K562 (cell line): ENCODE results near the gene NUF2. TPM values are rescaled to one million over a fixed set of nuclear protein-coding genes. Genes with fewer than 3 reads are reported as not detected.

Experiments used
- CBX8 ChIP-seq: fragments of 200-600 bp; sonication (generic); IDR thresholded peaks from 2 replicates; pipeline ENCODE4 v1.6.1; 2012; ENCODE audit warnings: borderline replicate concordance, mixed run types, low read depth, mild to moderate bottlenecking, moderate library complexity, mixed read lengths, low read length, control low read depth, inconsistent platforms; ENCODE audit not compliant: poor library complexity, severe bottlenecking; ENCODE audit errors: extremely low read depth
- CHCHD3 ChIP-seq: fragments of 250-450 bp; sonication (Bioruptor Pico); IDR thresholded peaks from 2 replicates; pipeline ENCODE4 v2.1.2; 2022; ENCODE audit warnings: mild to moderate bottlenecking
- FOSL1 ChIP-seq: fragments of 200-800 bp; sonication (Bioruptor generic); conservative IDR thresholded peaks from 2 replicates; pipeline ENCODE4 v1.6.1; 2016; ENCODE audit warnings: missing genetic modification characterization, missing compliant biosample characterization
- FOXJ3 ChIP-seq: sonication (generic); formaldehyde crosslinking; IDR thresholded peaks from 2 replicates; pipeline ENCODE4 v1.4.0; 2020; ENCODE audit warnings: mild to moderate bottlenecking, missing genetic modification reagents
- GATAD2A ChIP-seq: fragments of 450-650 bp; IDR thresholded peaks from 2 replicates; pipeline ENCODE4 v1.6.1; 2017
- MBD1 ChIP-seq: fragments of 250-450 bp; sonication (Bioruptor Pico); IDR thresholded peaks from 2 replicates; pipeline ENCODE4 v1.8.0; 2022; ENCODE audit warnings: inconsistent platforms
- MEF2D ChIP-seq: conservative IDR thresholded peaks from 2 replicates; pipeline ENCODE4 v1.6.1; 2016; ENCODE audit warnings: low read depth, missing genetic modification characterization, missing compliant biosample characterization
- MYBL2 ChIP-seq, 2 experiments: fragments of 450-650 bp in 1 of 2; sonication (generic) in 1 of 2; formaldehyde crosslinking in 1 of 2; IDR thresholded peaks; 2 replicates each; pipeline versions ENCODE4 v1.6.1 to v1.8.1; 2017 to 2022; ENCODE audit warnings: borderline replicate concordance in 1 of 2, inconsistent platforms in 1 of 2, low read depth in 1 of 2, mild to moderate bottlenecking in 1 of 2, missing genetic modification reagents in 1 of 2, moderate library complexity in 1 of 2
- POU5F1 ChIP-seq: fragments of 150-350 bp; IDR thresholded peaks from 2 replicates; pipeline ENCODE4 v1.6.1; 2014; ENCODE audit warnings: borderline replicate concordance, low read length, low read depth, mild to moderate bottlenecking; ENCODE audit not compliant: partially characterized antibody
- PRDM10 ChIP-seq: fragments of 450-650 bp; IDR thresholded peaks from 2 replicates; pipeline ENCODE4 v1.6.1; 2018; ENCODE audit not compliant: partially characterized antibody
- STAT5A ChIP-seq: IDR thresholded peaks from 2 replicates; pipeline ENCODE4 v1.6.1; 2012; ENCODE audit warnings: low read length, inconsistent platforms, borderline replicate concordance
- TCF15 ChIP-seq: fragments of 250-450 bp; sonication (Bioruptor Pico); IDR thresholded peaks from 2 replicates; pipeline ENCODE4 v1.8.0; 2022; ENCODE audit warnings: moderate library complexity, mild to moderate bottlenecking, inconsistent platforms
- ZNF133 ChIP-seq: fragments of 250-450 bp; sonication (Bioruptor Pico); IDR thresholded peaks from 2 replicates; pipeline ENCODE4 v1.4.0; 2020; ENCODE audit warnings: mild to moderate bottlenecking
- ZNF143 ChIP-seq: sonication (generic); formaldehyde crosslinking; IDR thresholded peaks from 2 replicates; pipeline ENCODE4 v1.9.0; 2022; ENCODE audit warnings: mild to moderate bottlenecking, missing genetic modification reagents
- ZNF217 ChIP-seq: sonication (generic); formaldehyde crosslinking; IDR thresholded peaks from 2 replicates; pipeline ENCODE4 v1.8.0; 2022; ENCODE audit warnings: mild to moderate bottlenecking, missing genetic modification reagents
- ZNF277 ChIP-seq: fragments of 250-450 bp; sonication (Bioruptor Pico); IDR thresholded peaks from 2 replicates; pipeline ENCODE4 v1.8.0; 2022; ENCODE audit warnings: inconsistent platforms, mild to moderate bottlenecking, moderate library complexity, borderline replicate concordance
- ZNF695 ChIP-seq: fragments of 450-650 bp; formaldehyde crosslinking; IDR thresholded peaks from 2 replicates; pipeline ENCODE4 v1.4.0; 2020; ENCODE audit warnings: mild to moderate bottlenecking, moderate library complexity
- ZNF717 ChIP-seq: fragments of 250-450 bp; sonication (Bioruptor Pico); IDR thresholded peaks from 2 replicates; pipeline ENCODE4 v1.5.0; 2021
- ZNF785 ChIP-seq: fragments of 250-450 bp; sonication (Bioruptor Pico); IDR thresholded peaks from 2 replicates; pipeline ENCODE4 v1.4.0; 2020; ENCODE audit warnings: mild to moderate bottlenecking
- ZSCAN29 ChIP-seq: fragments of 450-650 bp; IDR thresholded peaks from 2 replicates; pipeline ENCODE4 v1.6.1; 2017
- polyA plus RNA-seq, 8 experiments: library from polyadenylated mRNA; depleted of rRNA in 4 of 8; stranded (reverse) in 5 of 8; unstranded in 3 of 8; fragments of >200 nt; fragmentation: Nextera tagmentation in 2 of 8; fragmentation: Illumina TruSeq in 1 of 8; extraction: Ambion mirVana in 2 of 8; extraction: Trizol in 1 of 8; gene quantifications; 2 replicates each; pipeline versions ENCODE4 v1.2.1 to v1.2.3, GENCODE V29; 2011 to 2014; ENCODE audit warnings: inconsistent platforms in 1 of 8, missing spikeins in 1 of 8
- total RNA-seq, 7 experiments: library from RNA; depleted of rRNA in 6 of 7; stranded (reverse); fragments of >200 nt in 6 of 7; fragmentation: Illumina TruSeq in 2 of 7; extraction: Trizol in 2 of 7; gene quantifications; 2 replicates each; pipeline versions ENCODE4 v1.2.1 to v1.2.3, GENCODE V29; 2011 to 2021; ENCODE audit warnings: low replicate concordance in 1 of 7

The NUF2 gene
- total and polyA plus RNA-seq, 9 of the 15 experiments (the other 6 are each of a cell fraction or from before 2014, with no cell fraction given) = 42.5 to 90.0 (median 60.3) TPM

- no peak for TF ChIP-seq FOXJ3 (CRISPR knock-in tag)
- peak; percentile 46; the same call in 1 of the 2 replicates for TF ChIP-seq ZNF143 (CRISPR knock-in tag)
- no peak for TF ChIP-seq CBX8
- TF ChIP-seq CHCHD3 (CRISPR knock-in tag) = no peak
- TF ChIP-seq ZNF717 (CRISPR knock-in tag) = no peak
- TF ChIP-seq PRDM10 = peak; percentile 88
- peak; percentile 99 for TF ChIP-seq MYBL2 (IDR thresholded peaks at IDR 0.05; ENCODE audit: low read depth)
- TF ChIP-seq MYBL2 (CRISPR knock-in tag; IDR thresholded peaks at IDR 0.05; ENCODE audit: borderline replicate concordance) = peak; percentile 88; the same call in 1 of the 2 replicates
- 0 out of 2 replicates have a peak, but pooled peaks have one; percentile 12 for TF ChIP-seq ZSCAN29
- no peak for TF ChIP-seq ZNF785
- no peak for TF ChIP-seq ZNF133 (CRISPR knock-in tag)
- no peak for TF ChIP-seq GATAD2A
- 0 out of 2 replicates have a peak, but pooled peaks have one; percentile 27 for TF ChIP-seq TCF15 (CRISPR knock-in tag)
- TF ChIP-seq MEF2D (tag) = peak; percentile 82
- TF ChIP-seq MBD1 (CRISPR knock-in tag) = no peak
- TF ChIP-seq STAT5A = peak; percentile 62; the same call in 1 of the 2 replicates
- peak; percentile 51; the same call in 1 of the 2 replicates for TF ChIP-seq FOSL1 (tag)
- TF ChIP-seq ZNF217 (CRISPR knock-in tag) = no peak
- no peak for TF ChIP-seq ZNF695 (CRISPR knock-in tag)
- TF ChIP-seq POU5F1 = peak; percentile 99
- TF ChIP-seq ZNF277 (CRISPR knock-in tag) = no peak
Measured at GRCh38 chr1:163321311-163322305, at the start of gene NUF2 (continued).
